ENCODE measurements around the gene SH2D3C.

The SH2D3C gene

DNA sequence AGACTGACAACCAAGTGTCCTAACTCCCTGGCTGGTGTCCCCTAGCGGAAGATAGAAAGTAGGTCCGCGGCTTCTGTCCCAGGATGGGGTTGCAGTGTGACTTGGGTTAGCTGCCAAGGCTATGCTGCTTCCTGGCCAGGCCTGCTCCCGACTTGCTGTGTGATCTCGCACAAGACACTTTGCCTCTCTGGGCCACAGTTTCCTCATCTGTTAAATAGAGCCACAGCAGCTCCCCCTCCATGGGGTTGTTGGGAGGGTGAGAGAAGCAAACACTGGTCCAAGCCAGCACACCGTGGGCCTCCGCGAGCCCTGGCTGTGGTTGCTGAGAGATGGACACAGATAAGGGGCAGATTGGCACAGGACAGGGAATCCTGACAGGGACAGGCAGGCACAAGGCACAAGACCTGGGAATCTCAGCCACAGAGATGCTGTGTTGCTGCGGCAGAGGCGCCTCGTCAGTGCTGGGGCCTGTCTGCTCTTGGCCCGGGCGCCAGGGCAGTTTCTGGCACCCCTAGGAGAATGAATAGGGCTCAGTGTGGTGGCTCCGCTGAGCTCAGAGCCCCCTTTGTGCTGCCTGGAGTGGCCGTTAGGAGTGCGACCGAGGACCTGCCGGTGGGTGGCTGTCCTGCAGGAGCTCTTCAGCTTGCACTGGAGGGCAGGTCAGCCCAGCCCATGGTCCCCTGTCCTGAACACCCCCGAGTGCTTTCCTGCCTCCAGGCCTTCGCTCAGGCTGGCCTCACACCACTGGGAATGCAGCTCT, 1.8 kb upstream of the SH2D3C start:
- Mint-ChIP-seq H3K4me1 (peaks cover 69% of the 10 kb centered on the region), H3K36me3 (no peaks in the 10 kb centered on the region), H3K4me3 (peak overlapping the region; percentile 23), H3K9me3 (no peaks in the 10 kb centered on the region), H3K27me3 (no peaks in the 10 kb centered on the region), H3K27ac (peak overlapping the region; percentile 90)

DNA sequence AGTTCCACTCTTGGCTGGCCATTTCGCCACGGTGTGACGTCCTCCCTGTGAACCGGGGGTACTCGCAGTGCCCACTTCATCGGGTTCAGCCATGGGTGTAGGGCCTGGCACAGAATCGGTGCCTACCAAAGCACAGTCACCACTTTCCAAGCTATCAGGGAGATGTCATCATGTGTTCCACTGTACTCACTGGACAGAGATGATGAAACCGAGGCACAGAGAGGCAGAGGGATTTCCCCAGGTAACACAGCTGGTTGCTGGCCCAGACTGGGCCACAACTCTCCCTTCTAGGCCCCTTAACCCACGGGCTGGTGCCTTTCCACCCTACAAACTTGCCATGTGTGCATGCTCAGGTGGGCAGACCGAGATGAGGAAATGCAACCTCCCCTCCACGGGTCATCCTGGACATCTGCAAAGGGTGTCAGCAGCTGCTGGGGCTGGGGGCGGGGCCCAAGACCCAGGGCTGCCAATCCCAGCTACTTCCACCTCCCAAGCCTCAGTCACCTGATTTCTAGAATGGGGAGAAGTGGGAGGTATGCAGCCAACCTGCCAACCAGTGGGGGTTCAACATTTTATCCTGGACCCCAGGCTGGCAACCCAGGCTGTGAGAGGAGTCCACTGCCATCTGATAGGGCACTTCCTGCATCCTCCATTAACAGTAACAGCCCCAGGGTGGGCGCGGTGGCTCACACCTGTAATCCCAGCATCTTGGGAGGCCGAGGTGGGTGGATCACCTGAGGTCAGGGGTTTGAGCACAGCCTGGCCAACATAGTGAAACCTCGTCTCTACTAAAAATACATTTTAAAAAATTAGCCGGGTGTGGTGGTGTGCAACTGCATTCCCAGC, 893 bp upstream of the SH2D3C start:
- Mint-ChIP-seq H3K36me3 (no peaks in the 10 kb centered on the region), H3K4me1 (peaks cover 65% of the 10 kb centered on the region), H3K9me3 (no peaks in the 10 kb centered on the region), H3K27me3 (no peaks in the 10 kb centered on the region), H3K27ac (peak overlapping the region; percentile 99), H3K4me3 (peak overlapping the region; percentile 99)

DNA sequence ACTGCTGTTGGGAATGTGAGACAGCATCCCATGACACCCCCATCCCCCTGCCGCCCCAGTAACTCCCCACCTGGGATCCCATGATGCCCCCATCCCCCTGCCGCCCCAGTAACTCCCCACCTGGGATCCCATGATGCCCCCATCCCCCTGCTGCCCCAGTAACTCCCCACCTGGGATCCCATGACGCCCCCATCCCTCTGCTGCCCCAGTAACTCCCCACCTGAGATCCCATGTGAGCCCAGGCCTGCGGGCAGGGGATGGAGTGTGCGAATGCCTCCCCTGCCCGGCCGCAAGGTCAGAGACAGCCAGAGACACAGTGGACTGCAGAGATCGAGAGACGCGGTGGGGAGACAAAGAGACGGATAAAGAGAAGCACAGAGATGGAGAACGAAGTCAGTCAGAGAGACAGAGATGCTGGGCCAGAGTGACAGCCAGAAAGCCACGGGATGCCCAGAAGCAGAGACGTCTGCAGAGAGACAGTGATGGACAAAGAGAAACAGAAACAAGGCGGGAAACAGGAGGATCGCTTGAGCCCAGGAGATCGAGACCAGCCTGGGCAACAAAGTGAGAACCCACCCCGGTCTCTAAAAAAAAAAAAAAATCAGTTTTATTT, 992 bp downstream of the SH2D3C start:
- Mint-ChIP-seq H3K4me3 (peak overlapping the region; percentile 99), H3K4me1 (peaks cover 56% of the 10 kb centered on the region), H3K27me3 (no peaks in the 10 kb centered on the region), H3K36me3 (no peaks in the 10 kb centered on the region), H3K9me3 (no peaks in the 10 kb centered on the region), H3K27ac (peak overlapping the region; percentile 99)

DNA sequence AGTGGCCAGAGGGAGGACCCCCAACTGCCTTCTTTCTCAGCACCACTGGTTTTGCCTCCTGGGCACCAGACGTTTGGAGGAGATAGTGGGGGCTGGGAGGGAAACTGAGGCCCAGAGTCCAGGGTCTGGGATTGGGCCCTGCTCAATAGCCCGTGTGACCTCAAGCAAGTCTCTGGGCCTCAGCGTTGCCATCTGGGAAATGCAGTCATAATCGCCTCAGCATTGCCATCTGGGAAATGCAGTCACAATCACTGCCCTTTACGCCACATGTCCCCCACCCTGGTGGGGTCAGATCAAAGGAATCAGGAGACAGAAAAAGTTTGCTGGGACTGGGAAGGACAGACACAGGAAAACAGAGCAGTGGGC, 1.6 kb downstream of the SH2D3C start:
- peak overlapping the region; percentile 96 for H3K27ac Mint-ChIP-seq
- peaks cover 55% of the 10 kb centered on the region for H3K4me1 Mint-ChIP-seq
- H3K36me3 Mint-ChIP-seq: no peaks in the 10 kb centered on the region
- peak overlapping the region; percentile 99 for H3K4me3 Mint-ChIP-seq
- no peaks in the 10 kb centered on the region for H3K27me3 Mint-ChIP-seq
- no peaks in the 10 kb centered on the region for H3K9me3 Mint-ChIP-seq

DNA sequence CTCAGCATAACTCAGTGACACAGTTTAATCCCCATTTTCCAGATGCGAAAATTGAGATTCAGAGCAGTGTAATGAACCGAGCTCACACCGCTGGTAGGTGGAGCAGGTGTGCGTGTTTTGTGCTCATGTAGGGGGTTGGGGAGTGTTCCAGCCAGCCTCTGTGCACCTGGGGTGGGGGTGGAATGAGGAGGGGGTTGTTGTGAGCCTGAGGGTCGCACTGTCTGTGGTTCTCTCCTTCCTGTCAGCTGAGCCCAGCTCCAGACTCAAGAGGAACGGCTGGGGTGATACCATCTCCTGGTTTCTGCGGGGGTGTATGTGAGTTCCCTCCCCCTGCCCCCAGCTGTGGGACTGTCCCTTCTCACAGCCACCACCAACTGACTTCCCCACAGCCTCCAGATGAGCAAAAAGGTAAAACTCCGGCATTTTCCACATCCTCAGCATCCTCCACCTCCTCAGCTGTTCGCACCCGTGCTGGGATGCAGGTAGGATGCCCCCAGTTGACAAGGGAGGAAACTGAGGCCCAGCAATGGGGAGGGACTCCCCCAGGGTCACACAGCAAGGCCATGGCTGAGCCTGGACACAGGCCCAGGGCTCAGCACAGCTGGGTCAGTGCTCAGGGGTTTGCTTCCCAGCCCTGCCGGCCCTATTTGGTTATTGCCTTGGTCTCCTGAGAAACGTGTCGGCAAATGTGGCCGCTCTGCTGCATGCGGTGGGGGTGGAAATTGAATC, 2.1 kb downstream of the SH2D3C start:
- Mint-ChIP-seq H3K27ac (peak overlapping the region; percentile 96), H3K36me3 (no peaks in the 10 kb centered on the region), H3K4me1 (peaks cover 55% of the 10 kb centered on the region), H3K9me3 (no peaks in the 10 kb centered on the region), H3K4me3 (peak overlapping the region; percentile 99), H3K27me3 (no peaks in the 10 kb centered on the region)

DNA sequence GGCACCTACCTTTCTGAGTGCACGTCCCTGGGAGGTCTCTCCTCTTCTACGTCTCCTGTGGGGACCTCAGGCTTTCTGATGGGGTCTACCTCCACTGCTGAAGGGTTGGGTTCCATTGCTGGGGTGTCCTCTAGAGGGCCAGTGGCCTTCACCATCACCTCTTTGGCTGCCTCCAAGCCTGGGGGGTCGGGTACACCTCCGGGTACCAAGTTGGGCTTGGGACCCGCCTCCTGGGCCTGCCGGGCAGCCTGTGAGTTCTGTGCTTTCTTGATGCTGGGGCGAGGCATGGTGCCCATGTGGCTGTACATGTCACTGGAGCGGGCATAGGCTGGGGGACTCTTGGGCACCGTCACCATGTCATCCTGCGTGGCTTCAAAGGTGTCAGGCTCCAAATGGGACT, 4.5 kb downstream of the SH2D3C start:
- peaks cover 1% of the 10 kb centered on the region for H3K36me3 Mint-ChIP-seq
- H3K4me3 Mint-ChIP-seq: no peak overlapping the region
- peaks cover 62% of the 10 kb centered on the region for H3K4me1 Mint-ChIP-seq
- no peaks in the 10 kb centered on the region for H3K9me3 Mint-ChIP-seq
- H3K27ac Mint-ChIP-seq: no peak overlapping the region
- H3K27me3 Mint-ChIP-seq: no peaks in the 10 kb centered on the region

DNA sequence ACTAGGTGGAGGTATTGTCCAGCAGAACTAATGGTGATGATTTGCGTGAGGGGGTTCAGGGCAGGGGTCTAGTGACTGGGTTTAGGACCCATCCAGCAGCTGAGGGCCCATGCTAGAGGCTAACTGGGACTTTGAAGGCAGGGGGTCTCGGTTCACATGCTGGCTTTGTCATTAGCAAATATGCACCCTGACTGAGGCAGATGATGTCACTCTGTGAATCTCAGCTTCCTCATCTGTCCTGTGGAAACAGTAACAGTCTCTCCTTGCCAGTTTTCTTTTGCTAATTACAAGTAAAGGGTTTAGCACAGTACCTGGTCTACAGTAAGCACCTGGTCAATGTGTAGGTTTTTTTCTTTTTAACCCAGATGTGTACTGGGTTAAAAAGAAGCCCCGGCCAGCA, 5.2 kb downstream of the SH2D3C start:
- H3K4me3 Mint-ChIP-seq: no peak overlapping the region
- peak overlapping the region; percentile 35 for H3K27ac Mint-ChIP-seq
- no peaks in the 10 kb centered on the region for H3K9me3 Mint-ChIP-seq
- no peaks in the 10 kb centered on the region for H3K27me3 Mint-ChIP-seq
- H3K36me3 Mint-ChIP-seq: peaks cover 2% of the 10 kb centered on the region
- H3K4me1 Mint-ChIP-seq: peaks cover 64% of the 10 kb centered on the region

DNA sequence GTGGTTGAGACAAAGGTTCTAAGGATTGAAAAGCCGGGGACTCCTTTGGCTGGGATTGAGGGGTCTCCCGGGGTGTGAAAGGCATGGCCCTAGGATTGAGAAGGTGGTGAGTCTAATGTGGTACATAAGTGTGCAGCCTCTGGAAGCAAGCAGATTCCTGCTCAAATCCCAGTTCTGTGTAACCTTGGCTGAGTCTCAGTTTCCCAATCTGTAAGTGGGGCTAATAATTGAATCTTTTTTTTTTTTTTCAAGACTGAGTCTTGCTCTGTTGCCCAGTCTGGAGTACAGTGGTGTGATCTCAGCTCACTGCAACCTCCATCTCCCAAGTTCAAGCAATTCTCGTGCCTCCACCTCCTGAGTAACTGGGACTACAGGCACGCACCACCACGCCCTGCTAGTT, 5.9 kb downstream of the SH2D3C start:
- peaks cover 65% of the 10 kb centered on the region for H3K4me1 Mint-ChIP-seq
- peaks cover 2% of the 10 kb centered on the region for H3K36me3 Mint-ChIP-seq
- no peaks in the 10 kb centered on the region for H3K27me3 Mint-ChIP-seq
- H3K27ac Mint-ChIP-seq: no peak overlapping the region
- no peaks in the 10 kb centered on the region for H3K9me3 Mint-ChIP-seq
- H3K4me3 Mint-ChIP-seq: no peak overlapping the region

DNA sequence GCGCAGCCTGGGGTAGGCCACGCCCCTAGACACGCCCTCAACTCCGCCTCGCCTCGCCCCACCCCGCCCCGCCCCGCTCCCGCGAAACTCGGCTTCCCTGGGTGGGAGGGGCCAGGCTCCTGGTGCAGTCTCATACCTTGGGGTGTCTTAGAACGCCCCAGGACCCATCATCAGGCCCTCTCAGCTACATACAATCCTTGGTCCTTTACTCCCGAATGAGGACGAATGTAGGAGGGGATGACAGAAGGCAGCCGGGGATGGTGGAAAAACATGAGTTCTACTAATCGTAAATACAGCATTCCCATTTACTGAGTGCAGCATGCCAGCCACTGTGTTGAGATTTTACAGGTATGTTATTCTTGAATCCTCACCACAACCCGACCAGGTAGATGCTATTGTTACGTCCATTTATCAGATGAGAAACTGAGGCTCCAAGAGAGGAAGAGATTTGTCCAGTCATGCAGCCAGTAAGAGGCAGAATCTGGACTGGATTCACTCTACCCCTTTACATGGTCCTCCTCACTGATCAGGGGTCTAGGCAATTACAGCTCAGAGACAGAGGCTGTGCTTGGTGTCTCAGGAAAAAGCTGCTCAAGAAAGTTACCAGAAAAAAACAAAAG, 6.8 kb downstream of the SH2D3C start:
- Mint-ChIP-seq H3K4me1 (peaks cover 67% of the 10 kb centered on the region), H3K4me3 (peak overlapping the region; percentile 85), H3K27me3 (no peaks in the 10 kb centered on the region), H3K9me3 (no peaks in the 10 kb centered on the region), H3K36me3 (peaks cover 2% of the 10 kb centered on the region), H3K27ac (peak overlapping the region; percentile 88)

DNA sequence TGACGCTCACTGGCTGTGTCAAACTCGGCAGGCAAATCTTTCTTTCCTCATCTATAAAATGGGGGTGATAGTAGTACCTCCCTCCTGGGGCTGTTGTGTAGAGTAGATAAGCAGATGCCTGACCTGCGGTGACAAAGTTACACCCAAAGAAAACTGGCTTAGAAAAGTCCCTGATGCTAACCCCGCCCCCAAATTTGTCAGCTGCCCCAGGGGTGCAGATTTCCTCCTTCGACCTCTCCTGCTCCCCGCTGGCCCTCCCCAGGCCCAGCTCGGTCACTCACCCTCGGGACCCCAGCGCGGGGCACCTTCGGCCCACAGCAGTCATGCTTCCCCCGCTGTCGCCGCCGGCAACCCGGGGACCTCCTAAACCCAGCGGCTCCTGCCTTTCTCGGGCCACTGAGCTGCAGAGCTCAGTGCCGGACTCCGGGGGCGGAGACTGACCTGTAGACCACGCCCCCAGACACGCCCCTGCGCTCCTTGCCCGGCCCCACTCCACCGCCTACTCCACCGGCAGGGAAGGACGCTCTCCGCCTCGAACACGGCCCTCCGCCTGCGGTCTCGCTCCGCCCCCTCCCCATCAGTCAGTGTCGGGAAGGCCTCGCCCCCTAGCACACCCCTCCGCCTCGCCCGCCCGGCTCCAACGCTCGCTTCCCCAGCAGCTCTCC, 7.4 kb downstream of the SH2D3C start:
- H3K9me3 Mint-ChIP-seq: no peaks in the 10 kb centered on the region

DNA sequence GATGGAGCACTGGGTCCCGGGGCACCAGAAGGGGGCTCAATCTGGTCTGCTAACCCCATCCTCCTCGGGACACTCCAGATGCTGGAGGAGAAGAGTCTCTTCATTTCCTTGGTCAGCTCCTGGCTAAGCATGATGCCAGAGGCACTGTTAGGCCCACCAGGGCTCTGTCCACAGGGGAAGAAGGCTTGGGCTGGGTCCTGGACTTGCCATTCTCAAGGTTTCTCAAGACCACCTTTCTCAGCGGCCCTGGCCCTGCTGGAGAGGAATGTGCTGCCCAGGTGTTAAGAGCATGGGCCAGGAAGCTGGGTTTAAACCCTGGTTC, 7.9 kb downstream of the SH2D3C start:
- Mint-ChIP-seq H3K4me1 (peaks cover 72% of the 10 kb centered on the region), H3K27me3 (no peaks in the 10 kb centered on the region), H3K27ac (peak overlapping the region; percentile 88), H3K4me3 (peak overlapping the region; percentile 85), H3K36me3 (peaks cover 4% of the 10 kb centered on the region), H3K9me3 (no peaks in the 10 kb centered on the region)

More for the DNA sequence above, 7.4 kb downstream of the SH2D3C start:
- peaks cover 4% of the 10 kb centered on the region for H3K36me3 Mint-ChIP-seq
- peak overlapping the region; percentile 85 for H3K4me3 Mint-ChIP-seq
- H3K4me1 Mint-ChIP-seq: peaks cover 67% of the 10 kb centered on the region
- H3K27ac Mint-ChIP-seq: peak overlapping the region; percentile 88
- no peaks in the 10 kb centered on the region for H3K27me3 Mint-ChIP-seq

DNA sequence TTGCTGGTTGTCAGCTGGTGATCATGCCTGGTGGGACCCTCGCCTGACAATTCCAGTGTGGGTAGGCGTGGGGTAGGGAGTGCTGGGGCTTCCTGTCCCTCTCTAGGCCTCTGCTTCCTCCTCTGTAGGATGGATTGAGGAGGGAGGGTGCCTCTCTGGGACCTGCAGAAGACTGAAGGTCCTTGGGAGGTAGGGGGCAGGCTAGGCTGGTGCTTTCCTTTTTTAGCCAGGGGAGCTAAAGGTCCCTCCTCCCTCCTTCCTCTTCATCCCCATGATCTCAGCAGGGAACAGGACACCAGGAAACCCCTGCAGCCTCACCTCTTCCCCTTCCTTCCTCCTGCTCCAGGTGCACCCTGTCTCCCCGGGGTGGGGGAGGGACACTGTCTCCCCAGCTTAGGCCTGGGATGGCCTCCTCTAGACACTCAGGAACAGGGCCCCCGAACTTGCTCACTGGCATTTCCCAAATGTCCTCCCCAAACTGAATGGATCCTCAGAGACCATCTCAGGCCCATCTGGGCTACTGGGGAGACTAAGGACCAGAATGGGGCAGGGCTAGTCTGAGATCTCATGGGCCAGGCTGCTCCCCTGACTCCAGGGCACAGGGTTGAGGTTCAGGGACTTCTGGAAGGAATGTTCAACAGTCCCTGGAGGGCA, 8.4 kb downstream of the SH2D3C start:
- H3K36me3 Mint-ChIP-seq: peaks cover 4% of the 10 kb centered on the region

DNA sequence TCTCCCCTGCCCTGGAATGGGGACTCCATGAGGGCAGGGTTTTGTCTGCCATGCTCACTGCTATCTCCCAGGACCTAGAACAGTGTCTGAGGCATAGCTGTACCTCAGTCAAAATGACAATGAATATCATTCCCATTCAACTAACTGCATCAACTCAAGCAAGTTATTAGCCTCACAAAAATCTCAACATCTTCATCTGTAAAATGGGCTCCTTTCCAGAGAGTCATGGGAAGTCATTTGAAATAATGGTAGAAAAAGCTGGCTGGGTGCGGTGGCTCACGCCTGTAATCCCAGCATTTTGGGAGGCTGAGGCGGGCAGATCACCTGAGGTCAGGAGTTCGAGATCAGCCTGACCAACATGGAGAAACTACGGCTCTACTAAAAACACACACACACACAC, 9.4 kb downstream of the SH2D3C start:
- Mint-ChIP-seq H3K36me3 (peaks cover 4% of the 10 kb centered on the region), H3K4me3 (peak overlapping the region; percentile 43), H3K27ac (peak overlapping the region; percentile 94), H3K4me1 (peaks cover 81% of the 10 kb centered on the region), H3K27me3 (no peaks in the 10 kb centered on the region), H3K9me3 (no peaks in the 10 kb centered on the region)

More for the DNA sequence above, 8.4 kb downstream of the SH2D3C start:
- H3K4me1 Mint-ChIP-seq: peaks cover 77% of the 10 kb centered on the region
- H3K27me3 Mint-ChIP-seq: no peaks in the 10 kb centered on the region
- H3K27ac Mint-ChIP-seq: peak overlapping the region; percentile 88
- H3K4me3 Mint-ChIP-seq: peak overlapping the region; percentile 85
- no peaks in the 10 kb centered on the region for H3K9me3 Mint-ChIP-seq

DNA sequence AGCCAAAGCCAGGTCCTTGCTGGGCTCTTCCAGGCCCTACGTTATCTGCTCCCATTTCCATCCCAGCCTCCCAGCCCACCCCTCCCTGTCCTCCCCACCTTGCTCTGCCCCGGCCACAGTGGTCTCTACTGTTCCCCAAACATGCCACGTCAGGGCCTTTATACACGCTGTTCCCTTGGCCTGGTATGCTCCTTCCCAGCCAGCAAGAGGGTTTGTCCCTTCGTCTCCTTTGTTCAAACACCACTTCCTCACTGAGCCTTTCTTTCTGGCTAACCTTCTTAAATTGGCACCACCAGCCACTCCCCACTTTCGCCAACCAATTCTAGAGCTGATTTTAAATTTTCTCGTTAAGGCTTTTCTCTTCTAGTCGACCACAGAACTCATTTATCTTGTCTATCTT, 9.8 kb downstream of the SH2D3C start:
- Mint-ChIP-seq H3K9me3 (no peaks in the 10 kb centered on the region), H3K4me3 (peak overlapping the region; percentile 43), H3K4me1 (peaks cover 82% of the 10 kb centered on the region), H3K36me3 (peaks cover 4% of the 10 kb centered on the region), H3K27me3 (no peaks in the 10 kb centered on the region), H3K27ac (peak overlapping the region; percentile 94)

Measured in activated naive CD4-positive, alpha-beta T cell treated with anti-CD3 and anti-CD28 coated beads, Interleukin-2, amount 50 U/mL, for 24 hours (primary cell).